Fibroblast of mammary gland (primary cell): ENCODE data around the gene ARF6.
"Not testable (repeated sequence)": the region's sequence is repeated elsewhere in the genome, so short reads cannot be mapped to it uniquely, and the experiment has no call there.

Experiments used
- DNase-seq: peaks from one replicate; pipeline ENCODE4 v3.0.0-alpha.2; 2010; ENCODE audit warnings: low read depth
- H3K4me3 ChIP-seq: 2 replicates; pipeline ENCODE4 v1.5.1; 2011; ENCODE audit warnings: low read depth, mild to moderate bottlenecking, low read length, moderate library complexity; ENCODE audit not compliant: control insufficient read depth
- CTCF ChIP-seq: conservative IDR thresholded peaks from 2 replicates; pipeline ENCODE4 v1.5.1; 2011; ENCODE audit warnings: low read depth, low read length, inconsistent platforms; ENCODE audit not compliant: control insufficient read depth, insufficient read depth

ARF6 gene

GRCh38 chr14:49931523-49931922 is 38.6 kb downstream of the ARF6 start:
- H3K4me3 ChIP-seq, result no peak overlapping the region
- no peak for DNase-seq
- TF ChIP-seq CTCF, result no peak

GRCh38 chr14:49933128-49933527 is 40.2 kb downstream of the ARF6 start:
- H3K4me3 ChIP-seq, result no peak overlapping the region
- DNase-seq, result no peak
- no peak for TF ChIP-seq CTCF

GRCh38 chr14:49933704-49934103 is 40.8 kb downstream of the ARF6 start:
- H3K4me3 ChIP-seq, result no peak overlapping the region
- DNase-seq, result no peak
- TF ChIP-seq CTCF, result no peak

GRCh38 chr14:49934646-49935045 is 41.8 kb downstream of the ARF6 start:
- no peak for TF ChIP-seq CTCF
- no peak overlapping the region for H3K4me3 ChIP-seq
- DNase-seq, result peak; percentile 12

- no peak for TF ChIP-seq CTCF
- H3K4me3 ChIP-seq, result no peak overlapping the region
- DNase-seq, result no peak
These were observed 42.6 kb downstream of the ARF6 start for GRCh38 chr14:49935526-49935925.

- not testable (repeated sequence) for H3K4me3 ChIP-seq, DNase-seq
These were observed 43.4 kb downstream of the ARF6 start for GRCh38 chr14:49936246-49936645.

GRCh38 chr14:49936882-49937281 is 44.0 kb downstream of the ARF6 start:
- DNase-seq, H3K4me3 ChIP-seq: not testable (repeated sequence)

GRCh38 chr14:49939215-49939614 is 46.3 kb downstream of the ARF6 start:
- DNase-seq, H3K4me3 ChIP-seq: not testable (repeated sequence)
